Thyroid gland (tissue), 4 donors: Measurements from ENCODE around the gene ATP6V0E2. TPM values are rescaled to one million over a fixed set of nuclear protein-coding genes. Genes with fewer than 3 reads are reported as not detected.
"Not testable (repeated sequence)": the region's sequence is repeated elsewhere in the genome, so short reads cannot be mapped to it uniquely, and the experiment has no call there.

Source experiments
- DNase-seq, 2 donors: peaks; one replicate each; pipeline ENCODE4 v3.0.0-alpha.2; 2019
- H3K27ac ChIP-seq, 3 donors: fragments of 200-600 bp; sonication (generic); 1 replicate in 2 of 3; 2 replicates in 1 of 3; pipeline ENCODE4 v1.5.1; 2016 to 2019; ENCODE audit warnings: mild to moderate bottlenecking in 1 of 3, moderate library complexity in 1 of 3
- H3K27me3 ChIP-seq: fragments of 200-600 bp; sonication (generic); one replicate; pipeline ENCODE4 v1.5.1; 2019
- H3K36me3 ChIP-seq, 2 donors: fragments of 200-600 bp; sonication (generic); one replicate each; pipeline ENCODE4 v1.5.1; 2016 to 2019
- H3K4me1 ChIP-seq, 2 donors: fragments of 200-600 bp; sonication (generic); one replicate each; pipeline ENCODE4 v1.5.1; 2017 to 2019
- H3K4me3 ChIP-seq, 3 donors: fragments of 200-600 bp; sonication (generic); replicated peaks in 1 of 3; 1 replicate in 2 of 3; 2 replicates in 1 of 3; pipeline ENCODE4 v1.5.1; 2016; ENCODE audit warnings: mild to moderate bottlenecking in 1 of 3
- H3K9me3 ChIP-seq: fragments of 200-600 bp; sonication (generic); one replicate; pipeline ENCODE4 v1.5.1; 2017
- POLR2A ChIP-seq, 2 donors: fragments of 450-650 bp; IDR thresholded peaks; one replicate each; pipeline ENCODE4 v1.6.1; 2017; ENCODE audit warnings: antibody characterized with exemption in 2 of 2, mild to moderate bottlenecking in 2 of 2, moderate library complexity in 1 of 2
- WGBS, 2 donors: methylation state at CpG; one replicate each; pipeline ENCODE4 v1.1.5; 2017; 5-methylcytosine and 5-hydroxymethylcytosine counted together
- intact Hi-C: fragments of 100-400 bp; cut with DNase I; formaldehyde crosslinking; loops from one replicate; pipeline ENCODE4 v1.15.1; 2023
- total RNA-seq, 4 donors: library from RNA; depleted of rRNA; stranded (reverse); fragments of >200 nt; gene quantifications; one replicate each; pipeline ENCODE4 v1.2.3, GENCODE V29; 2016
- TF ChIP-seq, protein P1 (sequence below), 6 experiments: fragments of 200-600 bp in 3 of 6; fragments of 450-650 bp in 3 of 6; sonication (generic) in 3 of 6; IDR thresholded peaks; one replicate each; pipeline ENCODE4 v1.5.1; 2016 to 2019; ENCODE audit warnings: antibody characterized with exemption in 6 of 6, mild to moderate bottlenecking in 2 of 6, inconsistent platforms in 1 of 6, moderate library complexity in 1 of 6

ATP6V0E2 gene
- total RNA-seq, 4 donors from 2014 or later, result 43.1 to 113 (median 78.9) TPM

DNA sequence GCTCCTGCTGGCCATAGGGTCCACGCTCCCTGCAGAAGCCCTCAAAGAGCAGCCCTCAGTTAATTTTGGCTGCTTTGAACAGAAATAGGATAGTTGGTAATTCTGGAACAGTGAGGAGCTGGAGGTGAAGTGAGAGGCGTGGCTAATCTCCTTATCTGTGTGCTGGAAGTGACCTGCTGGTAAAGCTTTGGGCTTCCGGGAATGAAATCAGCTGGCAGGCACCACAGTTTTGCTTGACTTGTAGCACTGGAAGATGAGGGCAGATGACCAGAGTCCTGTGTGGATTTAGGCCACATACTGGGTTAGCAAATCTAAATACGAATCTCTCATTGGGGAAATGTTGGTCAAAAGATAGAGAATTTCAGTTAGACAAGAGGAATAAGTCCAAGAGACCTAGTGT lies 10.2 kb downstream of the ATP6V0E2 start:
- H3K36me3 ChIP-seq, result no peaks in the 10 kb centered on the region
- intact Hi-C loops, result no loop called here
- DNase-seq, result no peak
- TF ChIP-seq, protein P1, sequence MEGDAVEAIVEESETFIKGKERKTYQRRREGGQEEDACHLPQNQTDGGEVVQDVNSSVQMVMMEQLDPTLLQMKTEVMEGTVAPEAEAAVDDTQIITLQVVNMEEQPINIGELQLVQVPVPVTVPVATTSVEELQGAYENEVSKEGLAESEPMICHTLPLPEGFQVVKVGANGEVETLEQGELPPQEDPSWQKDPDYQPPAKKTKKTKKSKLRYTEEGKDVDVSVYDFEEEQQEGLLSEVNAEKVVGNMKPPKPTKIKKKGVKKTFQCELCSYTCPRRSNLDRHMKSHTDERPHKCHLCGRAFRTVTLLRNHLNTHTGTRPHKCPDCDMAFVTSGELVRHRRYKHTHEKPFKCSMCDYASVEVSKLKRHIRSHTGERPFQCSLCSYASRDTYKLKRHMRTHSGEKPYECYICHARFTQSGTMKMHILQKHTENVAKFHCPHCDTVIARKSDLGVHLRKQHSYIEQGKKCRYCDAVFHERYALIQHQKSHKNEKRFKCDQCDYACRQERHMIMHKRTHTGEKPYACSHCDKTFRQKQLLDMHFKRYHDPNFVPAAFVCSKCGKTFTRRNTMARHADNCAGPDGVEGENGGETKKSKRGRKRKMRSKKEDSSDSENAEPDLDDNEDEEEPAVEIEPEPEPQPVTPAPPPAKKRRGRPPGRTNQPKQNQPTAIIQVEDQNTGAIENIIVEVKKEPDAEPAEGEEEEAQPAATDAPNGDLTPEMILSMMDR (IDR thresholded peaks at IDR 0.05), result no peak
- TF ChIP-seq POLR2A (IDR thresholded peaks at IDR 0.05), result no peak
- no peak overlapping the region for H3K4me3 ChIP-seq
- H3K4me1 ChIP-seq, result peaks cover 17 to 29% of the 10 kb centered on the region in 2 donors
- H3K9me3 ChIP-seq, result no peaks in the 10 kb centered on the region
- no peaks in the 10 kb centered on the region for H3K27me3 ChIP-seq
- no peak overlapping the region for H3K27ac ChIP-seq
- WGBS, 2 donors, result 73 to 81% methylated on average over 4 of the region's 4 CpGs

DNA sequence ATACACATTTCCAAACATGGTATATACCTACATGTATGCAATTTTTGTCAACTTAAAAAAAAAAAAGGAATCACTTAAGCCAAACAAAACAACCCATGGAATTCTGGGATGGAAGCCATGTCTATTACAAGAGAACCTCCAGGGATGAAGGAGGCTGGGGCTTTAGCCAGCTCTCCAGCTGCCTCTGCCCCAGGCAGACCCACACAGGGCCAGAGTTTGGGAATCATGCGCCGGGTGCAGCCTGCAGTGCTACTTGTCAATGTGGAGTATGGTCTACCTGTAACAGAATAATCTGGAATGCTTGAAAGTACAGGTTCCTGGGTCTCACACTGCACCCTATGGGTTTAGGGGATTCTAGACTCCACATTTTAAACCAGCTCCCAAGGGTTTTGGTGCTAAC lies 10.8 kb downstream of the ATP6V0E2 start:
- intact Hi-C loops, result no loop called here
- 87 to 96% methylated on average over 2 of the region's 2 CpGs for WGBS, 2 donors
- Histone ChIP-seq H3K27ac (no peak overlapping the region), H3K27me3 (no peaks in the 10 kb centered on the region), H3K4me1 (peaks cover 17 to 28% of the 10 kb centered on the region in 2 donors), H3K4me3 (no peak overlapping the region), H3K9me3 (no peaks in the 10 kb centered on the region), H3K36me3 (no peaks in the 10 kb centered on the region)
- TF ChIP-seq POLR2A (IDR thresholded peaks at IDR 0.05), result no peak
- TF ChIP-seq, protein P1 (IDR thresholded peaks at IDR 0.05), result no peak
- no peak for DNase-seq

DNA sequence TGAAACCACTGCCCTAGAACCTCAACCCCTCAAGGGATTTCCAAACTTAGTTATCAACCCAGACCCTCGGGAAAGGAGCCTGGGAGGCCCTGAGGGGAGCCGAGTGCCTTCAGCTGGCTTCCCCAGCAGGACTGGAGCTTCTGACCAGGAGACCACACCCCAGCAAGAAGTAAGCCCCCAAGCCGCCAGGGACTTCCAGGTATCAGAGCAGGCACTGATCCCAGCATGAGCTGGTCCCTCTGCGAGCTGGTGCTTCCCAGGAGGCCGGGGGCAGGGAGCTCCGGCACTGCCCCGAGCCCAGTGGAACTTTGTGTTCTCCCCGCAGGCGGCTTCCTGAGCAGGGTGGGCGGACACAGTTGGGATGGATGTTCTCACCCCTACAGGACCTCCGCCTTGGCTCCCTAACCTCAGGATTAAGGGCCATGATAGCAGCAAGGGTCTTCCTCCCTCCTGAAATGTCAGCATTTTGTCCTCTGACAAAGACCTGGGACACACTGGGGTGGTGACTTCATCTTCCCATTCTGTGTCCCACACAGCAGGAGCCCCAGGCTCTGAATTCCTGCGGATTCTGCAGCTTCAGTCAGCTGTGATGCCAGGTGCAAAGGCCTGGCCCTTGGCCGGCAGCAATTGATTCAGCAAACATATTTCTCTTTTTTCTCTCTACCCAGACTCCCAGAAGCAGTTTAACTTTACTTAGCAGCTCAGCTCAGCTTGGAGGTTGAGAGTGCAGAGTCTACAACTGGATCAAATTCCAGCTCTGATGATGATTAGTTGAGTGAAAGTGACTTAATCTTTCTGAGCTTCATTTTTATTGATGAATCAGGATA lies 11.6 kb downstream of the ATP6V0E2 start:
- Histone ChIP-seq H3K4me1 (peaks cover 12 to 19% of the 10 kb centered on the region in 2 donors), H3K36me3 (no peaks in the 10 kb centered on the region), H3K27me3 (no peaks in the 10 kb centered on the region), H3K9me3 (no peaks in the 10 kb centered on the region), H3K27ac (no peak overlapping the region), H3K4me3 (no peak overlapping the region)
- intact Hi-C loops, result no loop called here
- DNase-seq, result no peak
- TF ChIP-seq POLR2A (IDR thresholded peaks at IDR 0.05), result no peak
- TF ChIP-seq, protein P1 (IDR thresholded peaks at IDR 0.05), result no peak
- 76 to 85% methylated on average over 8 to 11 of the region's 13 CpGs for WGBS, 2 donors

DNA sequence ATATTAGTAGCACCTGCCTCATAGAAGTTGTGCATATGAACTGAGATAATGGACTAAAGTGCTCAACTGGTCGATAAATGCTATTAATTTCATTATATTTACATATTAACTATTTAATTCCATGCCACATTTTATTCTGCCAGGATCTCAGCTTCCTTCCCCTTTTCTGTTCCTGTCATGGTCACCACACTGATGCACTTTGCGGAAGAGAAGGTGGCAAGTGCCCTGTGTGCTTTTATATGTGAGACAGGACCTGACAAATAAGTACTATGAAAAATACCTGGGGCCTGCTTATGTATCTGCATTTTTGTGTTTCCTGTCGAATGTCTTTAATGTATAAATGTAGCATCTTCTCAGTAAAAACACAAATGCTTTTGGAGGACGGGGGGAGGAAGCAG lies 12.2 kb downstream of the ATP6V0E2 start:
- Histone ChIP-seq H3K9me3 (no peaks in the 10 kb centered on the region), H3K27ac (no peak overlapping the region), H3K27me3 (no peaks in the 10 kb centered on the region), H3K4me1 (peaks cover 6 to 14% of the 10 kb centered on the region in 2 donors), H3K36me3 (no peaks in the 10 kb centered on the region), H3K4me3 (no peak overlapping the region)
- intact Hi-C loops, result no loop called here
- TF ChIP-seq, protein P1 (IDR thresholded peaks at IDR 0.05), result no peak
- no peak for TF ChIP-seq POLR2A (IDR thresholded peaks at IDR 0.05)
- WGBS, 2 donors, result 86% methylated on average over 4 of the region's 4 CpGs
- no peak for DNase-seq

DNA sequence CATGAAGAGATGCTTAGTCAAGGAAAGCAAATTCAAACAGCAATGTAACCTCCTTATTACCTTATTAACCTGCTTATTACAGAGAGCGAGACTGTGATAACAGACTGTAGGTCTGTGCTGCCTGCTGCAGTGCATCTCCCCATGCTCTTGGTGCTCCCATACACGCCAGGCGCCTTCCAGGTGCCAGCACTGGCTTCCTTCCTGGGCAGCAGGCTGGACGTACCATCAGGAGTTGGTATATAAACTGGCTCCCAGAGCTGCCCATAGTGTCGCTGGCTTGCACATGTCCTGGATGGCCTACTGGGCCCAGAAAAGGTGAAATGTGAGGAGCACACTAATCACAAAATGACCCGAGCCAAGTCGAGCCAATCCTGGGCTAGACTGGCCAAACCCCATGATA lies 13.5 kb downstream of the ATP6V0E2 start:
- H3K27me3 ChIP-seq, result no peaks in the 10 kb centered on the region
- WGBS, 2 donors, result 91 to 93% methylated on average over 7 of the region's 7 CpGs
- H3K4me3 ChIP-seq, result no peak overlapping the region
- H3K36me3 ChIP-seq, result no peaks in the 10 kb centered on the region
- no peak overlapping the region for H3K27ac ChIP-seq
- intact Hi-C loops, result no loop called here
- TF ChIP-seq, protein P1 (IDR thresholded peaks at IDR 0.05), result no peak
- TF ChIP-seq POLR2A (IDR thresholded peaks at IDR 0.05), result no peak
- H3K4me1 ChIP-seq, result peaks cover 0 to 5% of the 10 kb centered on the region in 2 donors
- no peak for DNase-seq
- no peaks in the 10 kb centered on the region for H3K9me3 ChIP-seq

DNA sequence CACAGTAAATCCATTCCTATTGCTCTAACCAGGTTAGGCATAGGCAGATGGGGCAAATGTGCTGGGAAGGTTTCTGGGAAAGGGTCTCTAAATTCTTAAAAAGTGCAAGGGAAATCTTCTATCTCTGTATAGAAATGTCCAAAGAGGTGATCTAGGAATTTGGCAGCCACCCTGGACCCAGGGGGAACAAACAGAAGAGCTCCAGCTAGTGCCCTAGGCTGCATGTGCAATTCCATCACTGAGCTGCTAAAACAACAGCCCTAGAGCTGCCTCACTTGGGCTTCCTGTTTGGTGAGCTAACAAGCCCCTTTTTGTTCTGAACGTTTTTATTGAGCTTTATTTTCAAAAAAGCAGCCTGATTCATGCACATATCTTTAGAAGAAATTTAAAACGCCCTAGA lies 16.9 kb downstream of the ATP6V0E2 start:
- DNase-seq, result not testable (repeated sequence)
- WGBS, 2 donors, result 33 to 41% methylated on average over 2 of the region's 2 CpGs

DNA sequence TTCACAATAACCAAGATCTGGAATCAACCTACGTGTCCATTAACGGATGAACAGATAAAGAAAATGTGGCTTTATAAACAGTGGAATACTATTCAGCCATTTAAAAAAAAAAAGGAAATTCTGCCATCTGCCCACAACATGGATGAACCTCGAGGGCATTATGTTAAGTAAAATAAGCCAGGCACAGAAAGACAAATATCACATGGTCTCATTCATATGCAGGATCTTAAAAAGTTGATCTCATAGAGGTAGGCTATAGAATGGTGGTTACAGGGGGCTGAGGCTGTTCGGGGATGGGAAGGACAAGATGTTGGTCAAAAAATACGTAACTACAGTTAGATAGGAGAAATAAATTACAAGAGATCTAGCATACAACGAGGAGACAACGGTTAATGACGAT lies 21.2 kb downstream of the ATP6V0E2 start:
- H3K4me1 ChIP-seq, intact Hi-C loops, H3K36me3 ChIP-seq, H3K27me3 ChIP-seq, DNase-seq, H3K4me3 ChIP-seq, H3K27ac ChIP-seq, H3K9me3 ChIP-seq: not testable (repeated sequence)
- 78 to 91% methylated on average over 8 of the region's 8 CpGs for WGBS, 2 donors

More for the DNA sequence above, 16.9 kb downstream of the ATP6V0E2 start:
- H3K27ac ChIP-seq, H3K4me1 ChIP-seq, H3K9me3 ChIP-seq, H3K27me3 ChIP-seq, H3K36me3 ChIP-seq, intact Hi-C loops, H3K4me3 ChIP-seq: not testable (repeated sequence)
